ENCODE data around the gene LRP11.
A peak's percentile ranks its signal among the peaks of the same experiment; 100 is the strongest.
"Not testable (repeated sequence)": the region's sequence is repeated elsewhere in the genome, so short reads cannot be mapped to it uniquely, and the experiment has no call there.

The LRP11 gene, protein sequence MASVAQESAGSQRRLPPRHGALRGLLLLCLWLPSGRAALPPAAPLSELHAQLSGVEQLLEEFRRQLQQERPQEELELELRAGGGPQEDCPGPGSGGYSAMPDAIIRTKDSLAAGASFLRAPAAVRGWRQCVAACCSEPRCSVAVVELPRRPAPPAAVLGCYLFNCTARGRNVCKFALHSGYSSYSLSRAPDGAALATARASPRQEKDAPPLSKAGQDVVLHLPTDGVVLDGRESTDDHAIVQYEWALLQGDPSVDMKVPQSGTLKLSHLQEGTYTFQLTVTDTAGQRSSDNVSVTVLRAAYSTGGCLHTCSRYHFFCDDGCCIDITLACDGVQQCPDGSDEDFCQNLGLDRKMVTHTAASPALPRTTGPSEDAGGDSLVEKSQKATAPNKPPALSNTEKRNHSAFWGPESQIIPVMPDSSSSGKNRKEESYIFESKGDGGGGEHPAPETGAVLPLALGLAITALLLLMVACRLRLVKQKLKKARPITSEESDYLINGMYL

DNA sequence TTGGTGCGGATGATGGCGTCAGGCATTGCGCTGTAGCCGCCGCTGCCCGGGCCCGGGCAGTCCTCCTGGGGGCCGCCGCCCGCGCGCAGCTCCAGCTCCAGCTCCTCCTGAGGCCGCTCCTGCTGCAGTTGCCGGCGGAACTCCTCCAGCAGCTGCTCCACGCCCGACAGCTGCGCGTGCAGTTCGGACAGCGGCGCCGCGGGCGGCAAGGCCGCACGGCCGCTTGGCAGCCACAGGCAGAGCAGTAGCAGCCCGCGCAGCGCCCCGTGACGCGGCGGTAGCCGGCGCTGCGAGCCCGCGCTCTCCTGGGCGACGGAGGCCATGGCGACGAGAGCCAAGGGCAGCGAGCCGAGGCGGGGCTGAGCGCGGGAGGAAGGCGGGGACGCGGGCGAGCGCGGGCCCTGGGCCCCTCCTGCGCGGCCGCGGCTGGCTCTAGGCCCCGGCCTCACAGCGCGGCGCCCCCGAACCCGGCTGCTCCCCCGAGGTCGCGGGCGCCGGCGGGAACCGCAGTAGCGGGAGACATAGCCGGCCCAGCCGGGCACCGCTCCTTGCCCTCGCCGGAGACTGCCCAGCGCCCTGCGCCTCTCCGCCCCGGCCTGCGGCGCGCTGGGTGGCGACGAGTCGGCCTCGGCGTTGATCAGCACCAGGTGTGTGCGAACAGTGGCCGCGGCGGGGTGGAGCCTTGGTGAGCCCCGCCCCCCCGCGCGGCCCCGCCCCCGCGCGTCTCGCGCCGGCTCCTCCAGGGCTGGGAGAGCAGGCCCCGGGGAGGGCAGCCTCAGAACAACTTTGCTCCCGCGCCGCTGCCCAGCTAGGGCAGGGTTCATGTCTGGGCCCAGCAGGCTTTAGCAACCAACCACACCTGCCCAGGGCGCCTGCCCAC is at the start of gene LRP11:
TSS of gene LRP11 (minus strand) at position 662 of the 880 bp plus-strand sequence. CDS start at position 323, 339 bp downstream.
- peak; percentile 75 for DNase-seq

GRCh38 chr6:149913540-149914240 is 49.5 kb upstream of the LRP11 start:
- DNase-seq: no peak

DNA sequence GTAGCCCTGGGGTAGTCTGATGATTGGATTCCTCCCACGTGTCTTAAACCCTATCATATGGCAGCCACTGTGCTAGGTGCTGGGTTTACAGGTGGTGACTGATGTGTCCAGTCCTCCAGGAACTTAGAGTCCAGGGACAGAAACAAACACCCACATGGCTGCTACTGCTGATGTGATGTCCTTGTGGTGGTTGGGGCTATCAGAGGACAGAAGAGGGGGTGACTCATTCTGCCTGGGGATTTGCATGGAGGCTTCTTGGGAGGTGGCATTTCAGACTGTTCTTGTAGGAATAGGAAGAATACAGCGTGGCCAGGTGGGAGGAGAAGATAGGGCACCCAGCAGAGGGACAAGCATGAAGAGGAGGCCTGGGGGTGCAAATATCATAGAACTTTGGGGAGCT is 48.9 kb upstream of the LRP11 start:
- no peak for DNase-seq

DNA sequence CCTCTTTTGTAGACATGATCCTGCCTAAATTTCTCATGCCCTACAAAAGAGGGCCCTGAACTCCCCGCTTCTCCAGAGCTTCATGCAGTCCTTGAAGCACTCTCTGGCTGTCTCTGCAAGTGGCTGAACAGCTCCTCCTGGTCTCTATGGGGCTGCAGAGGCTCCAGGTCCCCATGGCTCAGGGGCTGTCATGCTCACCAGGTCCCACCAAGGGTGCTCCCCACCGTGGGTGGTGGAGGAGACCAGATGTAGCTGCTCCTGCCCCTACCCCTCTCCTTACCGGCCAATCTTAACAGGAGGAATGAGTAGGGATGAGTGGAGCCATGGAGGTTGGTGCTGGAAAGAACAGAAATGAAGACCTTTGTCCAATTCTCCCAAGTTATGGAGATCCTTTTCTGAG is 48.5 kb upstream of the LRP11 start:
- not testable (repeated sequence) for DNase-seq

DNA sequence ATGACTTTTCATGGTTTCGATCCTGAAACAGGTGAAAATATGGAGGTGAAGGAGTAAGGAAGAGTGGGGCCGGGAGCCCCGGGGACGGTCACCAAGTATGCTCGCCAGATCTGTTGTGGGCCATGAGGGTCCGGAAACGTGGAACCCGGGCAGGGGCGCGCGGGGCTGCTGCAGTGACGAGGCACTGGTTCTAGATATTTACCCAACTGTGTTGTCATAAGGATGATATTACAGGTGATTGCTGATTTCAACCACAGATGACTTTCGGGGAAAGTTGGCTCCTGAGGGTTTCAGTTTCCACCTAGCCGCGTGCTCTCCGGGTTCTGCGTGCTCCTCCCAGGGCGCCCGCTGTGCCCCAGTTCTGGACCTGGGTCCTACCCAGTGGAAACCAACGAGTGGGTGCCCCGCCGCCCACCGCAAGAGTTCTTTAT is 46.6 kb upstream of the LRP11 start:
- DNase-seq: no peak

DNA sequence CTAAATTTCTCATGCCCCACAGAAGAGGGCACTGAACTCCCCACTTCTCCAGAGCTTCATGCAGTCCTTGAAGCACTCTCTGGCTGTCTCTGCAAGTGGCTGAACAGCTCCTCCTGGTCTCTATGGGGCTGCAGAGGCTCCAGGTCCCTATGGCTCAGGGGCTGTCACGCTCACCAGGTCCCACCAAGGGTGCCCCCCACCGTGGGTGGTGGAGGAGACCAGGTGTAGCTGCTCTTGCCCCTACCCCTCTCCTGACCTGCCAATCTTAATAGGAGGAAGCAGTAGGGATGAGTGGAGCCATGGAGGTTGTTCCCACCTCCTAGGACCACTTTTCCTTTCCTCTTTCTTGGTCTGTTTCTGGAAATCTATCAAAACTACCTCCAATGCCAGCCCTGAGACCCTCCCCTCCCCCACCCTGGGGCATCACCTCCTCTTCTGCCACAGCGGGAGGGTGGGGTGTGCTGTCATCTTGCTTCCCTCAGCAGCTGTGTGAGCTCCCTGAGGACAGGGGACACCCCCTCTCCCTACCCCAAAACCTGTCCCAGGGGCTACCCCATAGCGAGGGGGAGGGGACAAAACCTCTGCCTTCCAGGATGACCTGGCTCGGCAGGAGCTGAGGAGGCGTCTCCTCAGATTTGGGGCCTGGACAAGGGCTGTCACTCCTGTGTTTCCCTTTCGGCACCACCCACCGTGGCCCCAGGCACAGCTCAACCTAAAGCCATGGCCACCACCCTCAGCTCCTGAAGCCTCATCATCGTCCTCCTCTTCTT is 45.7 kb upstream of the LRP11 start:
- no peak for DNase-seq

DNA sequence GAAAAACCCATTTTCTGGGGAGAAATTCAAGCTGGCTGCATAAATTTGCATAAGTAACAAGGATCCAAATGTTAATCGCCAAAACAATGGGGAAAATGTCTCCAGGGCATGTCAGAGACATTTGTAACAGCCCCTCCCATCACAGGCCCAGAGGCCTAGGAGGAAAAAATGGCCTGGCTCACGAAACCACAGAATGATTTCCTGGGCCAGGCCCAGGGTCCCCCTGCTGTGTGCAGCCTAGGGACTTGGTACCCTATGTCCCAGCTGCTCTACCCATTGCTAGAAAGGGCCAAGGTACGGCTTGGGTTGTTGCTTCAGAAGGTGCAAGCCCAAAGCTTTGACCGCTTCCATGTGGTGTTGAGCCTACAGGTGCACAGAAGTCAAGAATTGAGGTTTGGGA is 44.3 kb upstream of the LRP11 start:
- DNase-seq: not testable (repeated sequence)

DNA sequence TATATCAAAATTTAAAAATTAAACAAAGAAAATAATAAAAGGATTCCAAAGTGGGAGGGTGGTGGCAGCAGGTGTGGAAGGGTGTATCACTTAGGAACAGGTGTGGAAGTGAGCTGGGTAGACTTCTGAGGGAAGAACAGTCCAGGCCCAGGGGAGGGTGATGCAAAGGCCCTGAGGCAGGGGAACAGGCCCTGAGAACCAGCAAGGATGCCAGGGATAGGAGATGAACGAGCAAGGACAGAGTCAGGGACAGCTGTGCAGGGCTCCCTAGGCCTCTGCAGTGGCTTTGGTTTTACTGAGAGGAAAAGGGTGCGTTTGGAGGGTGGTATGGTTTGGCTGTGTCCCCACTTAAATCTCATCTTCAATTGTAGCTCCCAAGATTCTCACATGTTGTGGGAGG is 43.2 kb upstream of the LRP11 start:
- no peak for DNase-seq

GRCh38 chr6:149906405-149906804 is 42.2 kb upstream of the LRP11 start:
- DNase-seq: no peak

- DNase-seq: no peak
Observed at GRCh38 chr6:149905911-149906371, 41.8 kb upstream of the LRP11 start.

GRCh38 chr6:149905371-149905910 is 41.3 kb upstream of the LRP11 start:
- no peak for DNase-seq

- no peak for DNase-seq
Observed at GRCh38 chr6:149904661-149905370, 40.7 kb upstream of the LRP11 start.

GRCh38 chr6:149903938-149904611 is 39.9 kb upstream of the LRP11 start:
- peak; percentile 37 for DNase-seq

- DNase-seq: no peak
Observed at GRCh38 chr6:149901444-149902140, 37.4 kb upstream of the LRP11 start.

GRCh38 chr6:149900620-149901443 is 36.7 kb upstream of the LRP11 start:
- no peak for DNase-seq

GRCh38 chr6:149899926-149900619 is 35.9 kb upstream of the LRP11 start:
- DNase-seq: no peak

DNA sequence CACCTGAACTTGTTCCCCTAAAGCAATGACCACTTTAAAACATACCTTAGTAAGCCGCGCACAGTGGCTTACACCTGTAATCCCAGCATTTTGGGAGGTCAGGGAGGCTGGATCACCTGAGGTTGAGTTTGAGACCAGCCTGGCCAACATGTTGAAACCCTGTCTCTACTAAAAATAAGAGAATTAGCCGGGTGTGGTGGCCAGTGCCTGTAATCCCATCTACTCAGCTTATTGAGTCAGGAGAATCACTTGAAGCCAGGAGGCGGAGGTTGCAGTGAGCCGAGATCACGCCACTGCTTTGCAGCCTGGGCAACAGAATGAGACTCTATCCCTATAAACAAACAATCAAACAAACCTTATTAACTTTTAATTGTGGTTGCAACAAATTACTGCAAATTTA is 35.3 kb upstream of the LRP11 start:
- DNase-seq: no peak

- no peak for DNase-seq
Observed at GRCh38 chr6:149898966-149899365, 34.8 kb upstream of the LRP11 start.
